SU-DHL-6 (cell line): ENCODE results near the gene IFNGR1.

Experiments
- H2AFZ ChIP-seq: fragments of 200-600 bp; sonication (generic); 2 replicates; pipeline ENCODE4 v1.6.1; 2014; ENCODE audit warnings: low read depth, mild to moderate bottlenecking, moderate library complexity, mixed read lengths, antibody characterized with exemption, low read length; ENCODE audit not compliant: severe bottlenecking
- H3F3A ChIP-seq: fragments of 200-600 bp; shearing (Covaris generic); 2 replicates; pipeline ENCODE4 v1.6.0; 2016; ENCODE audit warnings: antibody characterized with exemption, mild to moderate bottlenecking; ENCODE audit not compliant: insufficient read depth
- H3K27ac ChIP-seq: fragments of 200-600 bp; sonication (generic); 2 replicates; pipeline ENCODE4 v1.5.1; 2016; ENCODE audit warnings: low read depth, mild to moderate bottlenecking, low read length, moderate library complexity, mixed read lengths
- H3K27me3 ChIP-seq: fragments of 200-600 bp; sonication (generic), shearing (Covaris generic); 2 replicates; pipeline ENCODE4 v1.6.0; 2014; ENCODE audit warnings: mild to moderate bottlenecking, low read length
- H3K36me3 ChIP-seq: fragments of 200-600 bp; sonication (generic); 2 replicates; pipeline ENCODE4 v1.6.1; 2014; ENCODE audit warnings: mild to moderate bottlenecking, low read length, mixed read lengths
- H3K4me2 ChIP-seq: fragments of 300-600, 200-600 bp; shearing (Covaris generic), sonication (generic); 2 replicates; pipeline ENCODE4 v1.6.0; 2014; ENCODE audit warnings: low read length, low read depth, mild to moderate bottlenecking; ENCODE audit not compliant: poor library complexity, severe bottlenecking
- H3K4me3 ChIP-seq: fragments of 200-600 bp; sonication (generic); 2 replicates; pipeline ENCODE4 v1.5.1; 2014; ENCODE audit warnings: antibody characterized with exemption, low read length, mild to moderate bottlenecking, mixed read lengths; ENCODE audit not compliant: insufficient read depth, poor library complexity, severe bottlenecking
- H3K79me2 ChIP-seq: fragments of 200-600 bp; sonication (generic); 2 replicates; pipeline ENCODE4 v1.6.1; 2014; ENCODE audit warnings: mild to moderate bottlenecking, low read length, moderate library complexity; ENCODE audit not compliant: insufficient read depth
- H3K9ac ChIP-seq: fragments of 200-600 bp; sonication (generic); 2 replicates; pipeline ENCODE4 v1.7.0; 2014; ENCODE audit warnings: mild to moderate bottlenecking, low read length
- H3K9me2 ChIP-seq: fragments of 200-600 bp; sonication (generic); replicated peaks from 2 replicates; pipeline ENCODE4 v1.6.1; 2014; ENCODE audit warnings: low read length; ENCODE audit not compliant: insufficient read depth
- H3K9me3 ChIP-seq: fragments of 200-600 bp; sonication (generic); 2 replicates; pipeline ENCODE4 v1.6.1; 2014; ENCODE audit warnings: low read length, mixed read lengths; ENCODE audit not compliant: insufficient read depth
- H4K20me1 ChIP-seq: fragments of 200-600 bp; sonication (generic); 2 replicates; pipeline ENCODE4 v1.6.1; 2014; ENCODE audit warnings: low read depth, mild to moderate bottlenecking, antibody characterized with exemption, low read length, moderate library complexity, mixed read lengths
- CTCF ChIP-seq: fragments of 200-600 bp; sonication (generic); IDR thresholded peaks from one replicate; pipeline ENCODE4 v1.5.1; 2017; ENCODE audit warnings: antibody characterized with exemption, mild to moderate bottlenecking, low read length, moderate library complexity; ENCODE audit not compliant: insufficient read depth, poor library complexity, severe bottlenecking
- EZH2phosphoT487 ChIP-seq: fragments of 200-600 bp; sonication (generic), shearing (Covaris generic); conservative IDR thresholded peaks from 2 replicates; pipeline ENCODE4 v1.6.1; 2018; ENCODE audit warnings: mild to moderate bottlenecking, antibody characterized with exemption, low read length, moderate library complexity, mixed read lengths

Gene IFNGR1

GRCh38 chr6:137218917-137219663 is at the start of gene IFNGR1:
TSS of gene IFNGR1 (minus strand) at chr6:137219385. CDS start at chr6:137219327, 58 bp downstream.
- H3F3A ChIP-seq: 0 out of 2 replicates have a peak, but pooled peaks cover 10% of the 10 kb centered on the region
- H3K9me2 ChIP-seq: no peaks in the 10 kb centered on the region
- peaks cover 31% of the 10 kb centered on the region for H3K79me2 ChIP-seq
- peak within 1 kb of the TSS; percentile 65 for H3K9ac ChIP-seq
- H3K27ac ChIP-seq: peak within 1 kb of the TSS; percentile 9; the same call in 1 of the 2 replicates
- H3K36me3 ChIP-seq: no peaks in the 10 kb centered on the region
- peak within 1 kb of the TSS; percentile 80 for H3K4me3 ChIP-seq
- TF ChIP-seq EZH2phosphoT487: no peak
- TF ChIP-seq CTCF: no peak
- no peaks in the 10 kb centered on the region for H3K27me3 ChIP-seq
- 0 out of 2 replicates have a peak, but pooled peaks cover 5% of the 10 kb centered on the region for H4K20me1 ChIP-seq
- H3K9me3 ChIP-seq: no peaks in the 10 kb centered on the region
- H3K4me2 ChIP-seq: peak within 1 kb of the TSS; percentile 87
- H2AFZ ChIP-seq: peak within 1 kb of the TSS; percentile 87

- Histone ChIP-seq H3F3A (no peaks in the 10 kb centered on the region), H3K9me2 (no peaks in the 10 kb centered on the region), H3K4me2 (no peak overlapping the region), H2AFZ (no peak overlapping the region), H3K36me3 (no peaks in the 10 kb centered on the region), H3K4me3 (no peak overlapping the region), H3K9ac (no peak overlapping the region), H4K20me1 (no peaks in the 10 kb centered on the region), H3K27ac (no peak overlapping the region), H3K9me3 (no peaks in the 10 kb centered on the region), H3K27me3 (no peaks in the 10 kb centered on the region), H3K79me2 (no peaks in the 10 kb centered on the region)
- no peak for TF ChIP-seq CTCF
- TF ChIP-seq EZH2phosphoT487: no peak
Measured at GRCh38 chr6:137268911-137269310, 49.7 kb upstream of the IFNGR1 start.

GRCh38 chr6:137266309-137266586 is 47.1 kb upstream of the IFNGR1 start:
- H3K36me3 ChIP-seq: no peaks in the 10 kb centered on the region

More at GRCh38 chr6:137266309-137266586, 47.1 kb upstream of the IFNGR1 start:
- Histone ChIP-seq H2AFZ (no peak overlapping the region), H3K27ac (no peak overlapping the region), H3K79me2 (no peaks in the 10 kb centered on the region), H4K20me1 (no peaks in the 10 kb centered on the region), H3K9ac (no peak overlapping the region), H3K9me3 (no peaks in the 10 kb centered on the region), H3K4me3 (no peak overlapping the region), H3K4me2 (no peak overlapping the region), H3K9me2 (no peaks in the 10 kb centered on the region), H3K27me3 (no peaks in the 10 kb centered on the region), H3F3A (0 out of 2 replicates have a peak, but pooled peaks cover 3% of the 10 kb centered on the region)
- TF ChIP-seq CTCF: no peak
- TF ChIP-seq EZH2phosphoT487: no peak
